Gastrocnemius medialis (tissue), 4 donors: ENCODE data around the gene EGFR.

Experiments
- CTCF ChIP-seq, 5 experiments: fragments of 450-650 bp in 3 of 5; fragments of 200-600 bp in 2 of 5; sonication (generic) in 2 of 5; IDR thresholded peaks in 4 of 5; conservative IDR thresholded peaks in 1 of 5; 1 replicate in 4 of 5; 2 replicates in 1 of 5; pipeline ENCODE4 v1.5.1; 2016 to 2019; ENCODE audit warnings: antibody characterized with exemption in 5 of 5, mild to moderate bottlenecking in 3 of 5, moderate library complexity in 3 of 5
- POLR2A ChIP-seq, 2 donors: fragments of 450-650 bp; IDR thresholded peaks; one replicate each; pipeline ENCODE4 v1.6.1; 2017; ENCODE audit warnings: antibody characterized with exemption in 2 of 2, mild to moderate bottlenecking in 2 of 2, moderate library complexity in 2 of 2

GRCh38 chr7:55150709-55151451 is 132.1 kb downstream of the EGFR start:
- TF ChIP-seq CTCF (IDR thresholded peaks at IDR 0.05 in 4 of 5, conservative IDR thresholded peaks at IDR 0.05 in 1 of 5), result no peak
- TF ChIP-seq POLR2A (IDR thresholded peaks at IDR 0.05), result no peak
